Posterior cingulate gyrus (tissue), 11 donors: Measurements from ENCODE around the gene KHDC1.
A peak's percentile ranks its signal among the peaks of the same experiment; 100 is the strongest.
"Not testable (repeated sequence)": the region's sequence is repeated elsewhere in the genome, so short reads cannot be mapped to it uniquely, and the experiment has no call there.

Source experiments
- DNase-seq, 10 donors: peaks; one replicate each; pipeline versions ENCODE4 v3.0.0 to v3.0.0-alpha.2; 2020 to 2021; ENCODE audit warnings: mixed read lengths in 3 of 10
- intact Hi-C: fragments of 100-400 bp; cut with DNase I; formaldehyde crosslinking; loops from one replicate; pipeline ENCODE4 v1.15.1; 2023

The KHDC1 gene

GRCh38 chr6:73262671-73263569, at the start of gene KHDC1:
TSS of gene KHDC1 (minus strand) at chr6:73263196. CDS start at chr6:73242517, 20,679 bp downstream.
- DNase-seq: peak; percentile 22 to 95 (median 60)
- intact Hi-C loops: no loop called here

- intact Hi-C loops, DNase-seq: not testable (repeated sequence)
These were observed 47.5 kb upstream of the KHDC1 start for GRCh38 chr6:73310503-73310845.

- intact Hi-C loops: no loop called here
- DNase-seq: peak in 9 of 10 donors; percentile 32 to 91 (median 51)
These were observed 46.9 kb upstream of the KHDC1 start for GRCh38 chr6:73309785-73310502.

GRCh38 chr6:73309535-73309784, 46.5 kb upstream of the KHDC1 start:
- no peak for DNase-seq
- intact Hi-C loops: no loop called here

GRCh38 chr6:73308712-73309534, 45.9 kb upstream of the KHDC1 start:
- intact Hi-C loops: no loop called here
- no peak for DNase-seq

GRCh38 chr6:73303773-73304172, 40.8 kb upstream of the KHDC1 start:
- DNase-seq, intact Hi-C loops: not testable (repeated sequence)

- intact Hi-C loops: no loop called here
- no peak for DNase-seq
These were observed 39.3 kb upstream of the KHDC1 start for GRCh38 chr6:73302339-73302738.

- intact Hi-C loops: no loop called here
- DNase-seq: peak in 6 of 10 donors; percentile 21 to 87 (median 52)
These were observed 36.4 kb upstream of the KHDC1 start for GRCh38 chr6:73299151-73299971.

- intact Hi-C loops: no loop called here
- peak in 2 of 10 donors; percentile 55 to 58 for DNase-seq
These were observed 30.3 kb upstream of the KHDC1 start for GRCh38 chr6:73293331-73293730.

GRCh38 chr6:73290435-73290834, 27.4 kb upstream of the KHDC1 start:
- no peak for DNase-seq
- intact Hi-C loops: no loop called here

- no peak for DNase-seq
- intact Hi-C loops: no loop called here
These were observed 23.8 kb upstream of the KHDC1 start for GRCh38 chr6:73286752-73287151.

GRCh38 chr6:73285674-73286283, 22.8 kb upstream of the KHDC1 start:
- DNase-seq: no peak
- intact Hi-C loops: loop anchor here (1.0 kb wide), 1 partner anchor 41 kb away; no protein-coding TSS in a partner anchor

- intact Hi-C loops: no loop called here
- DNase-seq: no peak
These were observed 19.9 kb upstream of the KHDC1 start for GRCh38 chr6:73282871-73283270.

GRCh38 chr6:73281684-73282083, 18.7 kb upstream of the KHDC1 start:
- DNase-seq: peak in 1 of 10 donors; percentile 40
- intact Hi-C loops: not testable (repeated sequence)

- intact Hi-C loops, DNase-seq: not testable (repeated sequence)
These were observed 6.3 kb upstream of the KHDC1 start for GRCh38 chr6:73269296-73269695.

GRCh38 chr6:73268896-73269295, 5.9 kb upstream of the KHDC1 start:
- DNase-seq: peak in 1 of 10 donors; percentile 52
- intact Hi-C loops: not testable (repeated sequence)

GRCh38 chr6:73264446-73264845, 1.4 kb upstream of the KHDC1 start:
- DNase-seq: no peak
- intact Hi-C loops: no loop called here

GRCh38 chr6:73263570-73263909, 544 bp upstream of the KHDC1 start:
- DNase-seq: no peak
- intact Hi-C loops: no loop called here

GRCh38 chr6:73258721-73259120, 4.3 kb downstream of the KHDC1 start:
- intact Hi-C loops: no loop called here

GRCh38 chr6:73254323-73254722, 8.7 kb downstream of the KHDC1 start:
- intact Hi-C loops, DNase-seq: not testable (repeated sequence)

More at GRCh38 chr6:73258721-73259120, 4.3 kb downstream of the KHDC1 start:
- DNase-seq: no peak
